Cardiac muscle cell (in vitro differentiated cells and primary cell): ENCODE measurements around the gene DPEP1. TPM values are rescaled to one million over a fixed set of nuclear protein-coding genes. Genes with fewer than 3 reads are reported as not detected.
A peak's percentile ranks its signal among the peaks of the same experiment; 100 is the strongest.

Experiments used
- DNase-seq, 2 donors: peaks; one replicate each; pipeline versions ENCODE4 v3.0.0 to v3.0.0-alpha.2; 2010 to 2017; ENCODE audit warnings: low read depth in 1 of 2, low spot score in 1 of 2
- H3K27ac ChIP-seq: fragments of 200-600 bp; sonication (generic); 2 replicates; pipeline ENCODE4 v1.5.1; 2016
- H3K27me3 ChIP-seq: fragments of 200-600 bp; sonication (generic); 2 replicates; pipeline ENCODE4 v1.6.0; 2016; ENCODE audit warnings: control low read depth
- H3K36me3 ChIP-seq: fragments of 200-600 bp; sonication (generic); 2 replicates; pipeline ENCODE4 v1.5.1; 2016; ENCODE audit warnings: control low read depth
- H3K4me1 ChIP-seq: fragments of 200-600 bp; sonication (generic); 2 replicates; pipeline ENCODE4 v1.8.1; 2017; ENCODE audit warnings: low read depth, mild to moderate bottlenecking, mixed run types
- H3K4me3 ChIP-seq: fragments of 200-600 bp; sonication (generic); 2 replicates; pipeline ENCODE4 v1.5.1; 2016; ENCODE audit warnings: mild to moderate bottlenecking
- H3K9me3 ChIP-seq: fragments of 200-600 bp; sonication (generic); 2 replicates; pipeline ENCODE4 v1.5.1; 2017; ENCODE audit warnings: low read depth, mild to moderate bottlenecking, control low read depth
- CTCF ChIP-seq: IDR thresholded peaks from 2 replicates; pipeline ENCODE4 v1.5.1; 2012; ENCODE audit warnings: low read depth, mild to moderate bottlenecking, low read length
- polyA plus RNA-seq: library from polyadenylated mRNA; unstranded; fragments of >200 nt; fragmentation: Nextera tagmentation; extraction: Ambion mirVana; gene quantifications from 2 replicates; pipeline ENCODE4 v1.2.1, GENCODE V29; 2016
- total RNA-seq: library from RNA; depleted of rRNA; stranded (reverse); fragments of >200 nt; gene quantifications from 2 replicates; pipeline ENCODE4 v1.2.3, GENCODE V29; 2016

DPEP1 gene
- total and polyA plus RNA-seq, 2 experiments from 2014 or later = 2.1 to 2.2 TPM

GRCh38 chr16:89572073-89572484, 41.4 kb upstream of the DPEP1 start:
- no peak for DNase-seq
- TF ChIP-seq CTCF = no peak
- H3K27me3 ChIP-seq = peaks cover 38% of the 10 kb centered on the region

GRCh38 chr16:89572485-89573205, 40.8 kb upstream of the DPEP1 start:
- H3K4me3 ChIP-seq = no peak overlapping the region
- peaks cover 43% of the 10 kb centered on the region for H3K27me3 ChIP-seq
- H3K9me3 ChIP-seq = no peaks in the 10 kb centered on the region
- no peaks in the 10 kb centered on the region for H3K4me1 ChIP-seq
- H3K27ac ChIP-seq = no peak overlapping the region
- no peak for TF ChIP-seq CTCF
- DNase-seq = no peak
- H3K36me3 ChIP-seq = no peaks in the 10 kb centered on the region

More at GRCh38 chr16:89572073-89572484, 41.4 kb upstream of the DPEP1 start:
- Histone ChIP-seq H3K4me3 (no peak overlapping the region), H3K9me3 (no peaks in the 10 kb centered on the region), H3K36me3 (no peaks in the 10 kb centered on the region), H3K27ac (no peak overlapping the region), H3K4me1 (no peaks in the 10 kb centered on the region)

DNA sequence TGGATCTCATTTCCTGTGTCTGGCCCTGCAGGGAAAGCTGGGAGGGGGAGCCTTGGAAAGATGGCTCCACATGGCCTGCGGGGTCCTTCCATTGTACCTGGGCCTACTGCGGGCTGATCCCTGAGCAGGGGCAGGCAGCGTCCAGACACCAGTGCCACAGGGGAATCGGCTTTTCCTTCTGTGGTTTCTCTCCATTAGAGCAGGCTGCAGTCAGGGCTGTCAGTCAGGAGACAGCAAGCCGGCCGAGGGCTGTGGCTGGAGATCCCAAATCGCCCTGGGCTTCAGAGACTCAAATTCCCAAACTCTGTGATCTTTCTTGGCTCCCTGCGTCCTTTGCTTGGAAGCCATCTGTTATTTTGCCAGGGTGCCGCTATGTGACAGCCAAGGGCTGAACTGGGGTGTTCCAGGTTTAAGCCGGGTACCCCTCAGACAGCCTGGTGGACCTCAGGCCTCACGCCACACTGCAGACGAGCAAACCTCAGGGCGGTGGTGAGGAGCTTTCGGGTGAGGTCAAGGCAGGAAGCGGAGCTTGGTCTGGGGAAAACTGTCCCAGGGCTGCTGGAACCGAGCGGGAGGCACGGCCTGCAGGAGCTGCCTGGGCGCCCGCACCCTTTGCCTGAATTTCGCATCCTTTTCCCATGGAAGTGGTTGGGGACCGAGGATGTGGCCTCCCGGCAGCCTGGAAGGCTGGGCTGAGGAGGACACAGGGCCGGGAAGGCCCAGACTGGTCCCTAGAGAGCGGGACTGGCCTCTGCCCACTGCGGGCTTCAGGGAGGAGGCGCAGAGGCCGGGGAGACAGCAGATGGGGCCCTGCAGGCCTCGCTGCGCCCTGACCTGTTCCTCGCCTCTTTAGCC, 39.4 kb upstream of the DPEP1 start:
- Histone ChIP-seq H3K36me3 (no peaks in the 10 kb centered on the region), H3K27me3 (peaks cover 49% of the 10 kb centered on the region), H3K27ac (no peak overlapping the region), H3K4me1 (no peaks in the 10 kb centered on the region), H3K9me3 (no peaks in the 10 kb centered on the region), H3K4me3 (no peak overlapping the region)
- no peak for DNase-seq
- no peak for TF ChIP-seq CTCF

- DNase-seq = peak; percentile 79 to 84
- H3K36me3 ChIP-seq = no peaks in the 10 kb centered on the region
- H3K4me3 ChIP-seq = peak overlapping the region; percentile 20
- no peak overlapping the region for H3K27ac ChIP-seq
- no peaks in the 10 kb centered on the region for H3K4me1 ChIP-seq
- H3K9me3 ChIP-seq = no peaks in the 10 kb centered on the region
- H3K27me3 ChIP-seq = peaks cover 49% of the 10 kb centered on the region
- TF ChIP-seq CTCF = peak; percentile 80
These were observed 38.7 kb upstream of the DPEP1 start for GRCh38 chr16:89574681-89575246.

- no peak within 1 kb of the TSS for H3K27ac ChIP-seq
- no peaks in the 10 kb centered on the region for H3K9me3 ChIP-seq
- H3K36me3 ChIP-seq = no peaks in the 10 kb centered on the region
- peak in 1 of 2 donors; percentile 43 for DNase-seq
- H3K4me3 ChIP-seq = peak within 1 kb of the TSS; percentile 20
- no peaks in the 10 kb centered on the region for H3K4me1 ChIP-seq
- H3K27me3 ChIP-seq = peaks cover 46% of the 10 kb centered on the region
- no peak for TF ChIP-seq CTCF
These were observed 37.9 kb upstream of the DPEP1 start, which contains the start of gene CPNE7 for GRCh38 chr16:89575247-89576152. TSS of gene CPNE7 (plus strand) at chr16:89575758. CDS start at chr16:89575898, 140 bp downstream.
